HG02884 (cell line): ENCODE data around the gene CD3D.

Experiments
- ATAC-seq: cut with Tn5 transposase; IDR thresholded peaks from one replicate; pipeline ENCODE4 v1.9.1; 2021; ENCODE audit warnings: mild to moderate bottlenecking, moderate library complexity; ENCODE audit not compliant: unreplicated experiment

CD3D gene

GRCh38 chr11:118342503-118343161 is at the start of gene CD3D:
CD3D (minus strand) TSS chr11:118342705; CDS start chr11:118342607, 98 bp downstream.
- no peak for ATAC-seq

DNA sequence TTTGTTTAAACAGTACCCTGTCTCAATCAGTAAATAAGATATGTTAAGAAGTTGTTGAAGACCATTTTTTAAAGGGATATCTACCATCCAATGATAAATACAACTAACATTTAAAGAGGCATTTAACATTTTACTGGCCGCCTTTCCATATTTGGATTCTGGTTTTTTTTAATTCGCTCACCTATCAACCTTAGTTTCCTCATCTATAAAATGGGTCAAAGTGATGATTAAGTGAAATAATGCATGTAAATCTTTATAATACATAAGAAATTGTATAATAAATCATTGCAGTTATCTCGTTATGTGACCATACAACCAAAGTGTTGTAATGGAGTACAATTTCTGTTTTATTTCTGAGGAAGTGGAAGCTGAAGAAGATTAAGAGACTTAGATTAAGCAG is 41.2 kb upstream of the CD3D start:
- no peak for ATAC-seq

GRCh38 chr11:118382954-118383353 is 40.4 kb upstream of the CD3D start:
- ATAC-seq: no peak

DNA sequence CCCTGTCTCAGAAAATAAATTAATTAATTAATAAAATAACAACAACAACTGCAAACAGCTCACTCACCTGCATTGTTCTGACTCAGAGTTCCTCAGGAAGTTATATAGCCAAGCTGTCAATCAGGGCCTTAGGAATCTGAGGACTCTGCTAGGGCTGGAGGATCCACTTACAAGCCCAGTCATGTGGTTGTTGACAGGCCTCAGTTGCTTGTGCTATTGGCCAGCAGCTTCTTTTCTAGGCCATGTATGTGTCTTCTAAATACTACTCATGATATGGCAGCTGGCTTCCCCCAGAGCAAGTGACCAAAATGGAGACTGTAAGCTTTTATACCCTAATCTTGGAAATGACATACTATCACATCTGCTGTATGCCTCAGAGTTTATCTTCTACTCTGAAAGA is 38.1 kb upstream of the CD3D start:
- no peak for ATAC-seq

- no peak for ATAC-seq
Measured at GRCh38 chr11:118379497-118379896, 37.0 kb upstream of the CD3D start.

DNA sequence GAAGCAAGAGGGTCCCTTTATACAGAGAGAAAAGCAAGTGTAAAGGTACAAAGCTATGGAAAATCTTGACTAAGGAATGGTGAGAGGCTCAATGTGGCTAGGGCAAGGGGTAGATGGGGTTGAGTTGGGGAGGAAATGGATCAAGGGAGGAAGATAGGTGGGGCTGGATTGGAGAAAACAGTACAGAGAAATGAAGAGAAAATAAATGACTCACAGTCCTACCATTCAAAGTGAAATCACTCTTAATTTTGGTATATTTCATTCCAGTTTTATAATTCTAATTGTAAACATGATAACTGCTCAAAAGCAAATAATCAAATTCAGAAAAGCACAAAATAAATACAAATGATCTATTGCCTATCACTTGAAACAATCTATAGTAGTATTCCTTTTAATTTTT is 33.5 kb upstream of the CD3D start:
- ATAC-seq: no peak

GRCh38 chr11:118374729-118375128 is 32.2 kb upstream of the CD3D start:
- no peak for ATAC-seq

DNA sequence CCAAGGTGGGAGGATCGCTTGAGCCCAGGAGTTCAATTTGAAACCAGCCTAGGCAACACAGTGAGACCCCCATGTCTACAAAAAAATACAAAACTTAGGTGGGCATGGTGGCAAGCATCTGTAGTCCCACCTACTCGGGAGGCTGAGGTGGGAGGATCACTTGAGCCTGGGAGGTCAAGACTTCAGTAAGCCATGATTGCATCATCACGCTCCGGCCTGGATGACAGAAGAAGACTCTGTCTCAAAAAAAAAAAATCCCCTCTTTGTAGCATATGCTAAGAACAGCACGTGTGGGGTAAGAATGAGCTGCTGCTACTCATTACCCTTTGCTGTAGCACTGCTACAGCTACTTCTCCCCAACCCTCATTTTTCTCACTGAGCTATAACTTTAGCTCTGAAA is 31.4 kb upstream of the CD3D start:
- ATAC-seq: no peak

- ATAC-seq: no peak
Measured at GRCh38 chr11:118373263-118373662, 30.8 kb upstream of the CD3D start.

- ATAC-seq: no peak
Measured at GRCh38 chr11:118370774-118371173, 28.3 kb upstream of the CD3D start.

- ATAC-seq: no peak
Measured at GRCh38 chr11:118366287-118366686, 23.8 kb upstream of the CD3D start.

GRCh38 chr11:118364956-118365615 is 22.6 kb upstream of the CD3D start:
- no peak for ATAC-seq

- peak; percentile 93 for ATAC-seq
Measured at GRCh38 chr11:118359295-118359958, 16.9 kb upstream of the CD3D start, which contains the start of gene UBE4A. UBE4A (plus strand) TSS chr11:118359600; CDS start chr11:118365081, 5,481 bp downstream.

DNA sequence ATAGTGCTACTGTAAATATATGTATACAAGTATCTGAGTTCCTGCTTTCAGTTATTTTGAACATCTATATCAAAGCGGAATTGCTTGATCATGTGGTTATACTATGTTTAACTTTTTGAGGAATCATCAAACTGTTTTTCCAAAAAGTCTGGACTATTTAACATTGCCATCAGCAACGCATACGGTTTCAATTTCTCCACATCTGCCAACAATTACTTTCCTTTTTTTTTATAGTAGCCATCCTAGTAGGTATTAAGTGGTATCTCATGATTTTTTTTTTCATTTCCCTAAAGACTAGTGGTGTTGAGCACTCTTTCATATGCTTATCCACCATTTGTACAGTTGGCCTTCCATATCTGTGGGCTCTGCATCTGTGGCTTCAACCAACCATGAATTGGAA is 15.6 kb upstream of the CD3D start:
- ATAC-seq: no peak

GRCh38 chr11:118353084-118353710 is 10.7 kb upstream of the CD3D start:
- no peak for ATAC-seq

DNA sequence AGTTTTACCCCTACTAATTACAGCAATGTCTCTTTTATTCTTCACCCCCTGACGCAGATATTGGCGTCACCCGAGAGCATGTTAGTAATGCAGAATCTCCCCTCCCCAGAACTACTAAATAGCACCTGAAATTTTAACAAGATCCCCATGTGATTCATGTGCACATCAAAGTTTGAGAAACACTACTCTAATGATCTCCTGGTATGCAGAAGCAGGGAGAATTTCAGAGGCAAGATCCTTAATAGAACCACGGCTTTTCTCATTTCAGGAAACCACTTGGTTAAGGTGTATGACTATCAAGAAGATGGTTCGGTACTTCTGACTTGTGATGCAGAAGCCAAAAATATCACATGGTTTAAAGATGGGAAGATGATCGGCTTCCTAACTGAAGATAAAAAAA is 7.0 kb upstream of the CD3D start:
- ATAC-seq: no peak

GRCh38 chr11:118343981-118344515 is 1.5 kb upstream of the CD3D start, which contains the start of gene CD3G:
CD3G (plus strand) TSS chr11:118344344; CDS start chr11:118344424, 80 bp downstream.
- no peak for ATAC-seq

GRCh38 chr11:118343248-118343647 is 743 bp upstream of the CD3D start:
- no peak for ATAC-seq

DNA sequence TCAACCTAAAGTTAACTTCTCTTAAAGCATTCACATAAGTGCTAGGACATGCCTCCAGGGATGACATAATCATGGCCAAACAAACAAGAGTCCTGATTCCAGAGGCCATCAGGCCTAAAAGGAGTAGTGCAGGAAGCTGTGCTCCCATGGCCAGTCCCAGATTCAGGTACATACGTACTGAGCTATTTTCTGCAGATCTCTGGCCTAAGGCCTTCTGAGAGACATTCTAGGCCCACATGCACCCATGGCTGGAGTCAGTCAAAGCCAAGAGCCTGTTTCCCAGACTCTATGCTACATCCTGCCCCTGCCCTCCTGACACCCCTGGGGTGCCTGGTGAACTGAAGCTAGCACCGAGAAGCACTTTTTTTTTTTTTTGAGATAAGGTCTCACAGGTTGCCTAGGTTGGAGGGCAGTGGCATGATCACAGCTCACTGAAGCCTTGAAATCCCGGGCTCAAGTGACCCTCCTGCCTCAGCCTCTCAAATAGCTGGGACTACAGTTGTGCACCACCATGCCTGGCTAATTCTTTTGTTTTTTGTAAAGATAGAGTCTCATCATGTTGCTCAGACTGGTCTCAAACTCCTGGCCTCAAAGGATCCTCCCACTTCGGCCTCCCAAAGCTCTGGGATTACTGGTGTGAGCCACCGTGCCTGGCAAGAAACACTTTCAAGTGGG is 553 bp downstream of the CD3D start:
- no peak for ATAC-seq

GRCh38 chr11:118341261-118341660 is 1.2 kb downstream of the CD3D start:
- ATAC-seq: no peak

GRCh38 chr11:118340449-118340848 is 2.1 kb downstream of the CD3D start:
- no peak for ATAC-seq
